Measurements from ENCODE around the gene A1BG.
A peak's percentile ranks its signal among the peaks of the same experiment; 100 is the strongest.

A1BG gene, protein sequence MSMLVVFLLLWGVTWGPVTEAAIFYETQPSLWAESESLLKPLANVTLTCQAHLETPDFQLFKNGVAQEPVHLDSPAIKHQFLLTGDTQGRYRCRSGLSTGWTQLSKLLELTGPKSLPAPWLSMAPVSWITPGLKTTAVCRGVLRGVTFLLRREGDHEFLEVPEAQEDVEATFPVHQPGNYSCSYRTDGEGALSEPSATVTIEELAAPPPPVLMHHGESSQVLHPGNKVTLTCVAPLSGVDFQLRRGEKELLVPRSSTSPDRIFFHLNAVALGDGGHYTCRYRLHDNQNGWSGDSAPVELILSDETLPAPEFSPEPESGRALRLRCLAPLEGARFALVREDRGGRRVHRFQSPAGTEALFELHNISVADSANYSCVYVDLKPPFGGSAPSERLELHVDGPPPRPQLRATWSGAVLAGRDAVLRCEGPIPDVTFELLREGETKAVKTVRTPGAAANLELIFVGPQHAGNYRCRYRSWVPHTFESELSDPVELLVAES

DNA sequence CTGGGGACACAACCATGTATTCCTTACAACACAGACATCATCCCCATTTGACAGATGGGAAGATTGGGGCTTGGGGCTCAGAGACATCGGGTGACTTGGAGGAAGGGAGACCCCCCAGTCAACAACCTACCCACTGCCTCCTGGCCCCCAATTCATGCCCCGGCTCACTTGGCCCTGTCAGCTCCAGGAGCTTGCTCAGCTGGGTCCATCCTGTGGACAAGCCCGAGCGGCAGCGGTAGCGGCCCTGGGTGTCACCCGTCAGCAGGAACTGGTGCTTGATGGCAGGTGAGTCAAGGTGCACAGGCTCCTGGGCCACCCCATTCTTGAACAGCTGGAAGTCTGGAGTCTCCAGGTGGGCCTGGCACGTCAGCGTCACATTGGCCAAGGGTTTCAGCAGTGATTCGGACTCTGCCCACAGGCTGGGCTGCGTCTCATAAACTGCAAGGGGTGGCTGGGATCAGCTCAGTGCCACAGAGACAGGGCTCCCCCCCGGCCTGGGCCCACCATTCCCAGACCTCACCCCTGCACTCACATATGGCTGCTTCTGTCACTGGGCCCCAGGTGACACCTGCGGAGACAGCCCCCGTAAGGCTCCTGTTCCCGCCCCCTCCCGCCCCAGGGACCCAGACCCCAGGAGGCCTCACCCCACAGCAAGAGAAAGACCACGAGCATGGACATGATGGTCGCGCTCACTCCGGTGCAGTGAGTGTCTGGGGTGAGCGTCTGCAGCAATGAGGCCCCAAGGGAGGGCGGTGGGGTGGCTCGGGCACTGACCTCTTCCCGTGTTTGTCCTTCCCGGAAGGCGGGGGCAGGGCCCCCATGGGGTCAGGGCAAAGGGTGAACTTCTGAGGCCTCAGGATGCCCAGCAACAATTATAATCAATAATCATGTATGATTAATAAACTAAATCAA, at the start of gene A1BG:
Gene A1BG (minus strand): TSS at position 733 of the 912 bp plus-strand sequence. CDS start 55 bp downstream, at position 678.
- no peak for DNase-seq

DNA sequence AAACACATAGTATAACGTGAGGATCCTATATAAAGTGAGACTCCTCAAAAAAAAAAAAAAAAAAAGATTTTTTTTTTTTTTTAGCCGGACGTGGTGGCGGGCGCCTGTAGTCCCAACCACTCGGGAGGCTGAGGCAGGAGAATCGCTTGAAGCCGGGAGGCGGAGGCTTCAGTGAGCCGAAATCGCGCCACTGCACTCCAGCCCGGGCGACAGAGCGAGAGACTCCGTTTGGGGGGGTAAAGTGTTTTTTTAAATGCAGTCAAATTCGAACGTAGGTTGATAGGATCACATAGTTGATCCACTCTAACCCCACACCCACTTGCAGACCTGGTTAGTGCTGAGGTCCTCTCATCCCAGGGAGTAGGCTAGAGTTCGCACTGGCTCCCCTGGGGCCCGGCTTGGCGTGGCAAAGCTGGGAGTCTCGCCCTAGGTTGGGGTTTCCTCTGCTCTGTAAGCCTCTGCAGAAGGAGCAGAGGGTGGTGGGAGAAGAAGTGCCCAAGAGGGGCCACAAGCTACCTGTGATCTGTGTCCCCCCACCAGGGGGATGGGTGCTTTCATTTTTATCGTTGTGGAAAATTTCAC, 48.6 kb upstream of the A1BG start:
- no peak for DNase-seq

DNA sequence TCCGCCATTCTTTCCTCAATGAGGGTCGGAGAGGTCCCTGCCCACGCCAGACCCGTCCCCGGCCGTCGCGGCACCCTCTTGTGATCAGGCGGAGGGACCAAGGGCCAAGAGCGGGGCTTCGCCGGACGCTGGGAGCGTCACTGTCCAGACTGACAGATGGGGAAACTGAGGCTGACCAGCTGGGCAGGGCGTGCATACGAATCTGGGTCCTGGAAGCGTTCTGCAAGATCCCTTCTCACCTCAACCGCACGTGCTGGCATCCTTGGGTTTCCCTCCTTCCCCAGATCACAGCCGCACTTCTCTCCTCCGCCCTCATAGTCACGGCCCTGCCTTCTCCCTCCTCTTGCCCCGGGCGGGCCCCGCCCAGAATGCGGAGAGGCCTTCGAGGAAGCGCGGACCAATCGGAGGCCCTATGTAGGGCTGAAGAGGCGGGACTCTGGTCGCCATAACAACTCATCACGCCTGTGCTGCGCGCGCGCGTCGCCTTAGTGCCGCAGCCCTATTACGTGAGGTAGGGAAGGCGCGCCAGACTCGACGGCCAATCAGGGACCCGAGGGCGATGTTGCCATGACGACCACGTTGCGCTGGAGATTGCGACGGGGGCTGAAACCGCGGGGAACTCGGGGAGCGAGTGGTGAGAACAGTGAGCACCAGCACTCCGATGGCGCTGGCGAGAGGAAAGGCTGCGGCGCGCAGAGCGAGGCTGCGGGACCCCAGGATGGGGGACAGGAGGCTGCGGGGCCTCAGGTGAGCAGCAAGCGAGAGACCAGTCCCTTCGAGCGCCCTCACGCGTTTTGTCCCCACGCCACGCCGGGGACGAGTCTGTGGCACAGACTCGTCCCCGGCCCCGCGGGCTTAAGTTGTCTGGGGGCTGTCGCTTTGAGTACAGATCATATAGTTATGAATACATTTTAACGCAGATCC, 47.9 kb upstream of the A1BG start:
- peak; percentile 100 for DNase-seq

DNA sequence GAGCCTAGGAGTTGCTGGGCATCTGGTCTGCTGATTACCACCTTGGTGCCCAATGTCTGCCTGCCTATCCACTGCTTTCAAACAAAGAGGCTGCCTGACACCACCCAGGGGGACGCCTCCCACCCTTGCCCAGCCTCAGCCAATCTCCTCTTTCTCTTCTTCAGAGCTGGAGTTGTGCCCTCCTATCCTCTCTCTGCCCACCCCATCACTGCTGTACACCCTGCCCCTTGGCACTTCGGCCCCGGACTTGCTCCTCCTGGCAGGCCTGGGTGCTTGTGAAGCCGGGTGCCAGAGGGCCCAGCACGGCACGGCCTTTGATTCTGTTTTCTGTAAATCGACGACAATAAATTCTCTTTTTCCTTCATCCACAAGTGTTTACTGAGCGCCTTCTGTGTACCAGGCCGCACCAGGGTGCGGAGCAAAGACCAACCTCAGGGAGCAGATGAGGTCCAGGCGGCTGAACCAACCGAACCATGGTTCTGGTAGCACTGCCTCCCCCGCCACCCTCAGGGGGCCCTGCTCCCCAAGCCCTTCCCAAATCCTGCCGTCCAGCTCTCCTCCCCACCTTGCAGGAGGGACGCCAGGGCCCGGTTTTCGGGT, 47.1 kb upstream of the A1BG start:
- no peak for DNase-seq

DNA sequence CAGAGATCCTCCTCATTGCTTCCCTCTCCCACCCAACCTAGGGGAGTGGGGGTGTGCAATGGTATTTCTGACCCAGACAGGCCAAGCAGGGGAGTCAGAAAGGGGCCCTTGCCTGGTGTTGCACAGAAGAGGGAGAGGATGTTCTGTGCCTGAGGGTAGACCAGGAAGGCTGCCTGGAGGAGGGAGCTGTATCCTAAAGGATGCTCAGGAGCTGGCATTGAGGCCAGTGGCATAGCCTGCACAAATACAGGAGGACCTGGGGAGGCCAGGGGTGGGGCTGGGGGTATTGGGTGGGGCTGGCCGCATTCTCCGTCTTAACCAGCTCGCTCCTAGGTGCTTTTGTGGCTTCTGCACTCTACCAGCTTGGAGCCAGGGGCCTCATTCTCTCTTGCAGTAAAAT, 46.6 kb upstream of the A1BG start:
- DNase-seq: no peak

DNA sequence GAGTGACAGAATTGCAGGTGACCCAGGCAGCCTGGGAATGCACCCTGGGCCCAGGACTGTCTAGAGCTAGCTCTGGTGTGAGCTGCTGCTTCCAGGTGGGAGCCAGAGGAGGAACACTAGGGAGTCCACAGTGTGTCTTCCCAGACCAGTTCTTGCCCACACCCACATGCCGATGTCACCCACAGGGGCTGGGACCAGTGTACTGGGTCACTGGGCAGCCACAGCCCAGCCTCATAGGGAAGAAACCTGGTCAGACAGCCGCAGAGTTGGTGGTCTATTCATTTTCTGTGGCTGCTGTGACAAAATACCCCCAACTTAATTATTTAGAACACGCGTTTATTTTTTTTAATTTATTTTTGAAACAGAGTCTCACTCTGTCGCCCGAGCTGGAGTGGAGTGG, 45.3 kb upstream of the A1BG start:
- DNase-seq: no peak

DNA sequence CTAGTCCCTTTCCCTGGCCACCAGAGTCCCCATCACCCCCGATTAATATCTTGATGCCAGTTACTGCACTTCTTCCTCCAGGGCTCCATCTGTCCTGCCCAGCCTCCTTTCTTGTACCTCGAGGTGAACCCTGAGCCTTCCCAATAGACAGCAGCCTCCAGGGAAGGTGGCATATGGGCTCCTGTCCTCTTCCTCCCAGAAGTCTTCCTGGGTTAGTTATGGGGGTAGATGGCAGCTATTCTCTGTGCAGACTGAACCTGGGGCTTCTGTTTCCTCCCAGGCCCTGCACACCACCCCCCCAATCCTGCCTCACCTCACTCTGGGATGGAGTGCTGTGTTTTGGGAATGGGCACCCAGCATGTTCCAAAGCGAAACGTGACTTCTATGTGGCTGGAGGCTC, 44.8 kb upstream of the A1BG start:
- no peak for DNase-seq

DNA sequence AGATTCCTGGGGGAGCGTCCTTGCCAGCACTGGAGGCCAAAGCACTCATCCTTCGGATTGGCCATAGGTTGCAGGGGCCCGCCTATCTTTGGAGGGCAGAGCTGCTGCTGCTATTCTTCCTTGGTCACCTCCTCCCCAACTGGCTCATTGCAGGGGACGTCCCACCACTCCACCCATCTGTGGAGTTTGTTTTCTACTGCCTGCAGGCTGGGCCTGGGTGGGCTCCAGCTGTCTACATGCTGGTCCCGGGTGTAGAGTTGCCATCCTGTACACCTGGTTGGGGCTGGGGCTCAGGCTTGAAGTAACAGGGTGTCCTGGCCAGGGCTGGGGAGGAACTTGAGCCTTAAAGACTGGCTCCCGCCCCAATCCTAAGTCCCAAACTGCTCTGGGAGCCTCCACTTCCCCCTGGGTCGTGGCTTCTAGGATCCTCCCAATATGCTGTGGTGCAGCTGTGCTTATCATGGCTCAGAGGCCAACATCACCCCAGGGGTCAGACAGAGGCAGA, 44.3 kb upstream of the A1BG start:
- DNase-seq: no peak

DNA sequence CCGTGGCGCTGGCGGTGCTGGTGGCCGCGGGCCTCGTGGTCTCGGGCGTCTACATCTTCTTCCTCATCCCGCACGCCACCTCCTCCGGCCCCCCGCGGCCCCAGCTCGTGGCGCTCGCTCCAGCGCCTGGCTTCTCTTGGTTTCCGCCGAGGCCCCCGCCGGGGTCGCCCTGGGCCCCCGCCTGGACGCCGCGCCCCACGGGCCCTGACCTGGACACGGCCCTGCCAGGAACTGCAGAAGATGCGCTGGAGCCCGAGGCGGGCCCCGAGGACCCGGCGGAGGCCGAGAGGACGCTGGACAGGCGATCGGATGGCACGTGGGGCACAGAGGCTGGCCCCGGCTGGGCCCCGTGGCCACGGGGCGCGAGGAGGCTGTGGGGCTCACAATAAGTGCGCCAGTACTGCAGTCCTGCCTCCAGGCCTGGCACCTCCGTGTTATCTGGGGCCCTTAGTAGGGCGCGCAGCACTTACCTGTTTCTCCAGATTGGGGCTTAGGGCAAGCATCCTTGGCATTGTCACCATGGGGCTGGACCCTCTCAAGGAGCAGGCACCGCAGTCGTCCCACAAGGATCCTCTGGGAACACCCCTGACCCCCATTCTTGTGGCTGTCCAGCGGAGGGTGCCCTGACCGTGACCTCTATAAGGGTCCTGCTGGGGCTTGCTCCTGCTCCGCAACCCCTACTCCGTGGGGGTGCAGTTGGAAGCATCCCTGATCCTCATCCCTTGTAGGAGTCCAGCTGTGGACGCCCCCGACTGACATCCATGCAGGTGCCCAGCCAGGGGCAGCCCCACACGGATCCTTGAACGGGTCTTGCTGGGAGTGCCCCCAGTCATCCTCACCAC, 43.6 kb upstream of the A1BG start:
- no peak for DNase-seq

DNA sequence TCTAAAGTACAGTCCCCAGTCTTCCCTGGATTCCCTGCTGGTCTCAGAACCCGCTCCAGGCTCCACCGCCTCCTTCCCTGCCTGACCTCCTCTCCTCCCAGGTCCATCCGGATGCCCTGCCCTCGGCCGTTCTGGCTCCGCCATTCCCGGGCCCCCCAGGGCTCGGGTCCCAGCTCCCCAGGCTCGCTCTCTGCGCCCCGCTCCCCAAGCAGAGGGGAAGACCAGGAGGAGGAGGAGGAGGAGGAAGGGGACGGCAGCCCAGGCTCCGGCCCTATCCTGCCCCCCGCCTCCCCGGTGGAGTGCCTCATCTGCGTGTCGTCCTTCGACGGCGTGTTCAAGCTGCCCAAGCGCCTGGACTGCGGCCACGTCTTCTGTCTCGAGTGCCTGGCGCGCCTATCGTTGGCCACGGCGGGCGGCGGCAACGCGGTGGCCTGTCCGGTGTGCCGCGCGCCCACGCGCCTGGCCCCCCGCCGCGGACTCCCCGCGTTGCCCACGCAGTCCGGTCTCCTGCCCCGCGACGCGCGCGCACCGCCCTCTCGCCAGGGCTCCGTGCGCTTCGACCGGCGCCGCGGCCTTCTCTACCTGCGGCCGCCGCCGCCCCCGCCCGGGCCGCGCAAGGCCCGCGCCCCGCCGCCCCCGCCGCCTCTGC, 42.8 kb upstream of the A1BG start:
- DNase-seq: peak; percentile 38

DNA sequence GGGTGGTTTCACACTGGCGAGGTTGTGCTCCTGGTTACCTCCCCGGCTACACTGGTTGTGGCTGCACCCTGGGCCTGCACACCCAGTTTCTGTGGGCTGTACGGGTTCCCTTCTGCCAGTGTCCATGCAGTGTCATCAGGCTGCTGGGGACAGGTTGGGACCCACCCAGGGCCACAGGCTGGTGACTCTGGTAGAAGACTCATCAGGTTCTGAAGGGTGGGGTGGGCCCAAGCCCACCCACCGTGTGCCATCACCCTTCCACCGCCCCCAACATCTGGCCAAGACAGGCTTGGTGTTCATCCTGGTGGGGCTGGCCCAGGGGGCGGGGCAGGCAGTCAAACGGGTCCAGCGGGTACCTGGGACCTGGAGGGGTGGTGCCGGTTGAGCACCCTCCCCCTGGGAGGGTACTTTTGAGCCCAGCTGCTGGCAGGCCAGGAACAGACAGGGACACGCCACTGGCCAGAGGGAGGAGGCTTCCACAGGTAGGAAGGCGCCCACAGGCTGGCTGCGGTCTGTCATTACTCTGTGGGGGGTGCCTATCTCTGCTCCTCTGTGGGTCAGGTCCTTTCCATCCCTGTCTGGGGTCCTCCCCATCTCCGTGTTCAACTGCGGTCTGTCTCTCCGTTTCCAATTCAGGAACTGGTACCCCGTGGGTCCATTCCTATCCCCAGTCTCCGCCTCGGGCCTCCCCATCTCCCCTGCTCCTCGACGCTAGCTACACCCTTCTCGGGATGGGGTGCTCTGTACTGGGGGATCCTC, 42.1 kb upstream of the A1BG start, which contains the start of gene RNF225:
Gene RNF225 (plus strand): TSS at position 437 of the 759 bp plus-strand sequence. CDS start 434 bp downstream, outside the sequence.
- DNase-seq: peak; percentile 51

DNA sequence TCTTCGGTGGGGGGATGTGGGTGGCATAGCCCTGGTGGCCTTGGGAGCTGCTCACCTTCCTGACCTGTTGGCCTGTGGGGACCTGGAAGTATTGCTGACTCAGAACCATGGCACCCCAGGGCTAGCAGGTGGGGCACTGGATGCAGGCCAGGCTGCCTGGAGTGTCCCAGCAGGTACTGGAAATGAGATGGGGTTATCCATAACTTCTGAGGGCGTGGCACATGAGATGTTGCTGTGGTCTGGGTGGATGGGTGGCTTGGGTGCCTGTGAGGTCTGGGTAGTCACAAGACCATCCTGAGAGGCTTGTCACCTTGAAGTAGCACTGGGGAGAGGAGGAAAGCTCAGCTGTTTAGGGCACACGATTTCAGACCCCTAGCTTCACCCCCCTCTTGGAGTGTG, 41.5 kb upstream of the A1BG start:
- DNase-seq: no peak

DNA sequence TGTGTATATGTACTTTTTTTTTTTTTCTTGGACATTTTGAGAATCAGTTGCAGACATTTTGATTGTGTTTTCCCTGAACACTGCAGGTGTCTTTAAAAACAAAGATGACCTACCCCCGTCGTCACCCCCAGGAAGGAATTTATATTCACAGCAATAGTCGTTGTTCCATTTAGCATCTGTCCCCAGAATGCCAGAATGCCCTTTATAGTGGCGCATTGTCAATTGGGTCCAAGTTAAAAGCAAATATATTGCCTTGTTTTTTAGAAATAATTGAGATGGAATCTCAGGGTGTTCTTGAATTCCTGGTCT, 40.4 kb upstream of the A1BG start:
- DNase-seq: no peak

DNA sequence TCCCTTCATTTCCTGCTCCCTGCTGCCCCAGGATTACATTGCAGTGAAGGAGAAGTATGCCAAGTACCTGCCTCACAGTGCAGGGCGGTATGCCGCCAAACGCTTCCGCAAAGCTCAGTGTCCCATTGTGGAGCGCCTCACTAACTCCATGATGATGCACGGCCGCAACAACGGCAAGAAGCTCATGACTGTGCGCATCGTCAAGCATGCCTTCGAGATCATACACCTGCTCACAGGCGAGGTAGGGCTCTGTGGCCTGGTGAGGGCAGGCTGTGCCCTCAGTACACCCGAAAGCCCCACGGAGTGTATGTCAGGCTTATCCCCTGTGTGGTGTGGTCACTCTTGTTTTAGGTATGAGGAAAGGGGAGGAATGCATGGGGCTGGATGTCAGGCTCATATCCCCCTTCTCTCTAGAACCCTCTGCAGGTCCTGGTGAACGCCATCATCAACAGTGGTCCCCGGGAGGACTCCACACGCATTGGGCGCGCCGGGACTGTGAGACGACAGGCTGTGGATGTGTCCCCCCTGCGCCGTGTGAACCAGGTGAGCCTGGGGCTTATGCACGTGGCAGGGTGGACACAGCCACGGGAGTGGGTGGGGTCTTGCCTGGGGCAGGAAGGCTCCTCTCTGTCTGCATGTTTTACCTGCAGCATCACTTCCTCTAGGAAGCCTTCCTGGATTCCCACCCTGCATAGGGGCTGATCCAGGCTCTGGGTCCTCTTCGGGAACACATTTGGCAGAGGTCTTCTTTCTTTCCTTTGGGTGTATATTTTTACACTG, 39.8 kb upstream of the A1BG start:
- DNase-seq: no peak

DNA sequence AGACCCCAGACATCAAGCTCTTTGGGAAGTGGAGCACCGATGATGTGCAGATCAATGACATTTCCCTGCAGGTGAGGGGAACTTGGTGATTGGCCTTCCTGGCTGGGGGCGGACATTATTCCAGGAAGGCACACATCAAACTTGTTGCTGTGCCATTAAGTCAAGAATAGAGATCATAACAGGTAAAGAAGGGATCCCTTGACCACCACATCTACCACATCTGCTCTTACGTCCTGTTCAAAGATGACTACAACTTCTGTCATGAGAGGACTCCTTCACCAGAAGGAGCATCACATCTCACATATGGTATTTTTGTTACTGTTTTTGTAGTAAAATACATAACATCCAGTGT, 34.9 kb upstream of the A1BG start:
- no peak for DNase-seq

DNA sequence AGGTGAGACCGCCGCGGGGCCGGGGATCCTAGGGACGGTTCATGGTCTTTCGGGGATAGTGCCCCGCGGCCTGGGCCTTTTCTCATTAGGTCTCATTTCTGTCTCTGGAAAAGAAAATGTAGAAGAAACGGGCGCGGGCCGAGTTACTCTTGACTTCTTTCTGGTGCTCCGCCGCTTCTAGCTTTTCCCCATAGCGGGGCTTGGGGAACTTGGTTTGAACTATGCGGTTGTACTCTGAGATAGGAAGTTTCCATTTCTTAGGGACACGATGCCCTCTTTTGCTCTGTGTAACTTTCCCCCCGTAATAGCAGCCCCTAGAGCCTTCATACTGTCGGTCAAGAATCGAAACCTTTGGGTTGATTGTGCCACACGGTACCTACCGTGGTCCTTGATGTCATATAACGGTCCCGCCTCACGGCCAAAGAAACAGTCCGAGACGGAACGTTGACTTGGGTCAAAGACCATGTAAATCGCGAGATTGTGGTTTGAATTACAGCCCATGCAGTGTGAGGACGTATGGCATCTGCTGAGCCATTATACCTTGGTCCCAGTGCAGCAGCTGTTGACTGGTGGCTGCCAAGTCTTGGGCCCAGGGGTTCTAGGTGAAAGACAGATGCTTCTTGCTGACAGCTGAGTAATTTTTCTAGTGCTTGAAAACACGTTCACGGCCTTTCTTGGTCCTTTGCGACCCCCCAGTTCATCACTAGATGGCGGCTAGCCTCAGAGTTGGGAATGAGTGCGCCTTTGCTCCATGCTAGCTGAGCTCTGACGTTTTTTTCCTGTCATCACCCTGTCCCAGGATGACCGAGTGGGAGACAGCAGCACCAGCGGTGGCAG, 34.3 kb upstream of the A1BG start:
- peak; percentile 32 for DNase-seq

DNA sequence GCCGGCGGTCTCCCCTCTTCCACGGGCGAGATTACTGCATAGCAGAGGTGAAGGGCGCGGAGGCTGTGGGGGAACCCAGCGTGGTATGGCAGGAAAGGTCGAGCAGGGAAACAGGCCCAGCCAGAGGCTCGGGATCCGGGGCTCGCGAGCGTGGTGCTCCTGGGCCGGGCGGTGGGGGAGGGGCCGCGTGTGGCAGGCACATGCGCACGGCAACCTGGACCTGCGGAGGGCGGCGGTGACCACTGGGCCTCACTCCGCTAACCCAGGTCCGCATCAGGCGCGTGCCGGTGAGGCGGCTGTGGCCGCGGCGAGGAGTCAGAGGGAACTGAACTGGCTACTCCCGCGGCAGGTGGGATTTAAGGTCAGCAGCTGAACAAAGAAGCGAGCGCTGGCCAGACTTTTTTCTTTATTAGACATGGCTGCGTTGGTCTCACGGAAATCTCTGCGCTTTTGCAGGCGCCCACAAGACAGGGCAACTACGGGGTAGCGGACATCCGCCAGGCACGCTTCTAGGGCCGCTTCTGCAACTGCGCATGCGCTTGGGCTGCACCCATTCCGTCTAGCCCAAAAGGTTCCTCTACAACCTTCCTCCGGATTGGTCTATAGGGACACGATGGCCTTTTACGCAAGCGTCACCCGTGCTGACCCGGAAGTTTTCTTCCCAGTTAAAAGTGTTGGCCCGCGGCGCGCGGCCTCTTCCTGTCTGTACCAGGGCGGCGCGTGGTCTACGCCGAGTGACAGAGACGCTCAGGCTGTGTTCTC, 33.5 kb upstream of the A1BG start, which contains the start of gene RPS5:
Gene RPS5 (plus strand): TSS at position 694 of the 762 bp plus-strand sequence. CDS start 869 bp downstream, outside the sequence.
- DNase-seq: peak; percentile 99

Data from activated CD4-positive, alpha-beta T cell treated with anti-CD3 and anti-CD28 coated beads, Interleukin-2, Interleukin-6, amounts not matched to agents 100 ng/mL and 50 ng/mL, durations not matched to agents 16 hours and 8 hours (primary cell).